Lung (tissue), 12 donors: ENCODE results near the gene CD47. TPM values are rescaled to one million over a fixed set of nuclear protein-coding genes. Genes with fewer than 3 reads are reported as not detected.

Source experiments
- ATAC-seq: fragments of 200-7000 bp; cut with Tn5 transposase; one replicate; pipeline ENCODE4 v1.9.1; 2020; ENCODE audit warnings: moderate number of reproducible peaks; ENCODE audit not compliant: insufficient read depth, low FRiP score
- DNase-seq, 3 donors: peaks; one replicate each; pipeline ENCODE4 v3.0.0-alpha.2; 2013 to 2017
- H3K27ac ChIP-seq, 2 donors: one replicate each; pipeline ENCODE4 v1.5.1; 2013; ENCODE audit warnings: mild to moderate bottlenecking in 2 of 2, moderate library complexity in 2 of 2, control low read depth in 1 of 2, inconsistent platforms in 1 of 2, low read depth in 1 of 2, low read length in 1 of 2
- H3K27me3 ChIP-seq, 3 donors: one replicate each; pipeline ENCODE4 v1.5.1; 2013; ENCODE audit warnings: low read length in 2 of 3; ENCODE audit not compliant: control insufficient read depth in 3 of 3, insufficient read depth in 3 of 3
- H3K36me3 ChIP-seq, 4 donors: one replicate each; pipeline ENCODE4 v1.5.1; 2013; ENCODE audit warnings: low read length in 4 of 4, mild to moderate bottlenecking in 1 of 4, moderate library complexity in 1 of 4; ENCODE audit not compliant: control insufficient read depth in 4 of 4, insufficient read depth in 4 of 4
- H3K4me1 ChIP-seq, 5 donors: one replicate each; pipeline ENCODE4 v1.5.1; 2013; ENCODE audit warnings: low read length in 5 of 5, mild to moderate bottlenecking in 2 of 5, moderate library complexity in 1 of 5; ENCODE audit not compliant: control insufficient read depth in 5 of 5, insufficient read depth in 5 of 5
- H3K4me3 ChIP-seq: one replicate; pipeline ENCODE4 v1.5.1; 2013; ENCODE audit warnings: mild to moderate bottlenecking, control low read depth, moderate library complexity
- H3K9ac ChIP-seq, 2 donors: one replicate each; pipeline ENCODE4 v1.5.1; 2013; ENCODE audit warnings: low read length in 2 of 2, control low read depth in 1 of 2; ENCODE audit not compliant: insufficient read depth in 1 of 2
- H3K9me3 ChIP-seq, 4 donors: one replicate each; pipeline ENCODE4 v1.5.1; 2013; ENCODE audit warnings: low read length in 3 of 4, mild to moderate bottlenecking in 1 of 4, moderate library complexity in 1 of 4; ENCODE audit not compliant: control insufficient read depth in 4 of 4, insufficient read depth in 3 of 4
- CTCF ChIP-seq: IDR thresholded peaks from 2 replicates; pipeline ENCODE4 v1.5.1; 2012; ENCODE audit warnings: mild to moderate bottlenecking; ENCODE audit errors: control extremely low read depth, extremely low read depth
- WGBS, 2 donors: extraction: QIAGEN DNeasy Blood & Tissue Kit; methylation state at CpG; one replicate each; pipeline ENCODE4 v1.1.7; 2013; 5-methylcytosine and 5-hydroxymethylcytosine counted together
- polyA plus RNA-seq, 2 donors: library from polyadenylated mRNA; stranded (reverse); fragments of 200-250 nt; gene quantifications; one replicate each; pipeline ENCODE4 v1.2.1, GENCODE V29; 2013
- total RNA-seq, 2 donors: library from RNA; depleted of rRNA in 1 of 2; stranded (reverse); fragments of >200 nt in 1 of 2; gene quantifications; one replicate each; pipeline ENCODE4 v1.2.1, GENCODE V29; 2014 to 2021
- donor health status: control.
- donor health status: control.
- donor health status: Bipolar disorder and iron deficiency.
- donor health status: healthy.
- donor health status: DM: yes; HTN: yes; CAD: no.

CD47 gene
- total and polyA plus RNA-seq, 4 donors: 115 to 410 (median 133) TPM

- TF ChIP-seq CTCF: no peak
- no peak overlapping the region for H3K9ac ChIP-seq
Observed at GRCh38 chr3:108125153-108125543, 34.3 kb upstream of the CD47 start.

GRCh38 chr3:108124337-108125152 is 33.7 kb upstream of the CD47 start:
- H3K36me3 ChIP-seq: no peaks in the 10 kb centered on the region
- 24 to 50% methylated on average over 10 of the region's 10 CpGs for WGBS, 2 donors
- H3K9ac ChIP-seq: no peak overlapping the region
- H3K9me3 ChIP-seq: no peaks in the 10 kb centered on the region
- no peak for DNase-seq
- ATAC-seq: peak; percentile 23
- H3K27ac ChIP-seq: peak overlapping the region in 1 of 2 donors; percentile 40
- no peak overlapping the region for H3K4me3 ChIP-seq
- TF ChIP-seq CTCF: no peak
- H3K4me1 ChIP-seq: peaks cover 0 to 7% (median 0%) of the 10 kb centered on the region in 5 donors
- no peaks in the 10 kb centered on the region for H3K27me3 ChIP-seq

More at GRCh38 chr3:108125153-108125543, 34.3 kb upstream of the CD47 start:
- Histone ChIP-seq H3K4me1 (peaks cover 0 to 7% (median 0%) of the 10 kb centered on the region in 5 donors), H3K9me3 (no peaks in the 10 kb centered on the region), H3K4me3 (no peak overlapping the region), H3K27ac (no peak overlapping the region), H3K27me3 (no peaks in the 10 kb centered on the region), H3K36me3 (no peaks in the 10 kb centered on the region)
- no peak for DNase-seq
- no peak for ATAC-seq
- WGBS, 2 donors: 60 to 81% methylated on average over 4 of the region's 4 CpGs

- no peak for TF ChIP-seq CTCF
- H3K27ac ChIP-seq: no peak overlapping the region
- H3K9me3 ChIP-seq: no peaks in the 10 kb centered on the region
- H3K4me3 ChIP-seq: no peak overlapping the region
- DNase-seq (no peak), ATAC-seq (no peak)
- 90 to 91% methylated on average over 3 of the region's 3 CpGs for WGBS, 2 donors
- H3K4me1 ChIP-seq: peaks cover 0 to 7% (median 0%) of the 10 kb centered on the region in 5 donors
- H3K27me3 ChIP-seq: no peaks in the 10 kb centered on the region
- no peak overlapping the region for H3K9ac ChIP-seq
- H3K36me3 ChIP-seq: no peaks in the 10 kb centered on the region
Observed at GRCh38 chr3:108123326-108123725, 32.5 kb upstream of the CD47 start.
